Embryonic facial prominence (tissue), 1 donor: Measurements from ENCODE around the gene SKI.
"Not testable (repeated sequence)": the region's sequence is repeated elsewhere in the genome, so short reads cannot be mapped to it uniquely, and the experiment has no call there.

Experiments
- DNase-seq: peaks from one replicate; pipeline ENCODE4 v3.0.0-alpha.2; 2016; ENCODE audit errors: extremely low spot score

Gene SKI

DNA sequence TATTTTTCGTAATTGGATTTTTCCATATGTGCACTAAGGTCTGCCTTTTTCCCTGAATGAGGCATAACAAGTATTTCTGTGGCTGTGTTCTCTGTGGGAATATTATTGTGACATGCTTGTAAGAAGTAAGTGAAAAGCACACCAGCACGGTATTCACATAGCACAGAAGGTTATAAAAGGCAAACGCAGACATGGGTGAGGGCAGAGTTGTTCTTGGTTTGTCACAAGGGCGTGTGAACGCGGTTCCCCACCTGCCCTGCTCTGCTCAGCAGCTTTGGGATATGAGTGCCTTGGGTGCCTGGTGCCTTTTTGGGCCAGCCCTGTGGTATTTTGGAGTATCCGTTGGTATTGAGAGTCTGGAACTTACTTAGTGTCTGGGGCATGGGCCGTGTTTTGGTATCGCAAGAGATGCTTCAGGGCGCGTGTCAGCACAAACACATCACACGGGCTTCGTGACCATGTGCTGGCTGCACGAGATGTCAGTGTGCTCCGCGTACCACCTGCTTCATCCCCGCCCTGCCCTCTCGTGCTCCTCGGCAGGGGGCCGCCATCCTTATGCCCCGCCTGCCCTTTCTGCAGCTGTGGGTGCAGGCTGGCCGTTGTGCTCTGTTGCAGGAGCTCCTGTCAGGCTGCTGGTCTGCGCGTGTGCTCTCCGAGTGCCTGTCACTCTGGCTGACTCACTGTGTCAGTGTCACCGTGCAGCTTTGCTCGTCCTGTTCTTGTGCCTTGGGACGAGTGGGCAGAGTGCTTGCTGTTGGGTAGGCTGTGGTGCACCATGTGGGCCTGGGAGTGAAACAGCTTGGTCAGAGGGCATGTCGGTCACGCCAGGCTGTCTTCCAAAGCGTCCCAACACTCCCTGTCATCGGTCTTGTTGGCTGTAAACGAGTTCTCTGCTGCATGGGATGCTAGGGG, 15.0 kb downstream of the SKI start:
- no peak for DNase-seq

DNA sequence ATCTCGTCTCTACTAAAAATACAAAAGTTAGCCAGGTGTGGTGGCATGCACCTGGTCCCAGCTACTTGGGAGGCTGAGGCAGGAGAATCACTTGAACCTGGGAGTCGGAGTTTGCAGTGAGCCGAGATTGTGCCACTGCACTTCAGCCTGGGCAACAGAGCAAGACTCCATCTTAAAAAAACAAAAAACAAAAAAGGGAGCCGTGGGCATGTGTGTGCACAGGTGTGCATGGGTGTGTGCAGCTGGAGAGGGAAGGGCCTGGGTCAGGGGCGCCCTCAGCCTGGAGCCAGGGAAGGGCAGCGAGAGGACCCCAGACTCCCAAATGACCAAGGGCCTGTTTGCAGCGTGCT, 18.9 kb downstream of the SKI start:
- DNase-seq, result not testable (repeated sequence)

DNA sequence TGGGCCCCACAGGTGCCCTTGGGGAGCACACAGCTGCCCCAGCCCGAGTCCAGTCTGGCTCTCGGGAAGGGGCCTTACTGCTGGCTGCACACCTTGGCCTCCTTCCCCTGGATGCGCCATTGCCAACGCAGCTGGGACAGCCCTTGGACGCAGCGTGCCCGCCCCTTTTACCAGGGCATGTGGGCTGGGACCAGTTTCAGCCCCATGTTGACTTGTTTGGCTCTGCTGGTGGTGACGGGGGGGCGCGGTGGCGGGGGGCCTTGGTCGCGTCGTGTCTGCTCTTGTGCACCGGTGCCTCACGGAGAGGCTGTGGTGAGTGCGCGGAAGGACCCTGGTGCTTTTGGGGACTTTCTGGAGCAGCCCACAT, 19.6 kb downstream of the SKI start:
- DNase-seq, result no peak

DNA sequence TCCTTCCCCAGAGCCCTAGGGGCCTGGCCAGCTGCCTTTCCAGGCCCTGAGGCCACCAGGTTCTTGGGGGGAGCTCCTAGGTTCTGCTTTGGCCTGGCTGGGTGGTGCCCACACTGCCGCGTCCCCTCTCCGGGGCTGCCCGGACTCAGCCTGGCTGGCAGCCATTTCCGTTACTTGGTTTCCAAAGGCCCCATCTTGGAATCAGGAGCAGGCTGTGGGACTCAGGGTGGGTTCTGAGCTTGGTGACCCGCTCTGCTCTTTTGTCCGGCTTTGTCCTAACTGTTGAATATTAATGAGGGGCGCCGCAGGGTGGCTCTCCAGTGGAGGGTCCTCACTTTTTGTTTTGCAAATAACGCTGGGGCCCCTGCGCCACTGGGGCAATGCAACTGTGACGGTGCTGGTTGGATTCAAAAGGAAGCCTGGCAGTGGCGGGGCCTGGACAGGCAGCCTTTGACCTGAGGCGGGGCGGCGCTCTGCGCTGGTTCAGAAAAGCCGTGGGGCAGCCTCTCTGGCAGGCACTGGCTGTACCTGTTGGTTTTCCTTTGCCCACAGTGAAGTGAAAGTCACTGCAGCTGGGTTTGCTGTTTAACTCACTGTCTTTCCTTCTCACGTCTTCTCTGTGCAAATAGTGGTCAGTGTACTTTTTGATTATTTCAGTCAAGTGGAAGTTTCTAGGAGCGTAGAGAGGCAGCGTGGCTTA, 20.2 kb downstream of the SKI start:
- DNase-seq, result no peak

DNA sequence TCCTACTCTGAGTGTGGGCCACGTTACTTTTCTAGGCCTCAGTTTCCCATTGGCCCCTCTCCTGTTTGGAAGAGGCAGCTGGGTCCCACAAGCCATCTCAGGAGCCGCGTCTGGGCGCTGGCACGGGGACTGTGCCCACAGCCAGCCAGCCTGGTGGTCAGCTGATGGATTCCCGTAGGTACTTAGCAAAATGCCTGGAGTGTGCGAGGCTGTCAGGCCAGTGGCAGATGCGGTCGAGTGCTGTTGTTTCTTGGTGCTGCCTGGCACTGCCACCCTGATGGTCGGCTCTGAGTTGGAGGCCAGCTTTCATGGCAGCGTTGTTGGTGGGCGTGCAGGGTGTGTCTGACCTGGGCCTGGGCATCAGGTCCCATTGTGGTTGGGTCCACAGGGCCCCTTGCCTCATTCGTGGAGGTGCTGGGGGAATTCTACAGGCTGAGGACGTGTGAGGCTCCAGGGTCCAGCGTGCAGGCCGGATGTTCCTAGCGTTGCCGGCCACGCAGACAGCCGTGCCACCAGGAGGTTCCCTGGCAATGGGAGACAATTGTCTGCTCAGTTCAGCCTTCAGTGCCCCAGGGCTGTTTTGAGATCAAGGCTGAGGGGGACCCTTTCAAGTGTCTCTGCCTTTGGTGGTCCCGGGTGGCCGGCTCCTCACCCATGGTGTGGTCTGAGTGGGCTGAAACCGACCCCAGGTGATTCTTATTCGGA, 20.9 kb downstream of the SKI start:
- no peak for DNase-seq

DNA sequence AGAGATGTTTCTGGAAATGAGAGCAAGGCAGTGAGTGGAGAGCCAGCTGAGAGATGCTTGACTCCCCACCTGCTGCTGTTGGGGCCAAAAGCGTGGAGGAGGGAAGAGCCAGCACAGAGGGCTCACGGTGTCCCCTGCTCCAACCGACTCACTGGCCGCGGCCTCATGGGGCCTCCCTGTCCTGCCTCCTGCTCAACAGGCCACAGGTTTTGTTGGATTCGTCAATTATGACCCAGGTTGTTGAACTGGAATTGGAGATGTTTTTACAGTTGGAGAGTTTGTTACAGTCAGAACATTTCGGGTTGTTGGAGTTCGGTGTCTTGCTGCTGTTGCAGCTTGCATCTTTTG, 21.4 kb downstream of the SKI start:
- DNase-seq, result no peak

DNA sequence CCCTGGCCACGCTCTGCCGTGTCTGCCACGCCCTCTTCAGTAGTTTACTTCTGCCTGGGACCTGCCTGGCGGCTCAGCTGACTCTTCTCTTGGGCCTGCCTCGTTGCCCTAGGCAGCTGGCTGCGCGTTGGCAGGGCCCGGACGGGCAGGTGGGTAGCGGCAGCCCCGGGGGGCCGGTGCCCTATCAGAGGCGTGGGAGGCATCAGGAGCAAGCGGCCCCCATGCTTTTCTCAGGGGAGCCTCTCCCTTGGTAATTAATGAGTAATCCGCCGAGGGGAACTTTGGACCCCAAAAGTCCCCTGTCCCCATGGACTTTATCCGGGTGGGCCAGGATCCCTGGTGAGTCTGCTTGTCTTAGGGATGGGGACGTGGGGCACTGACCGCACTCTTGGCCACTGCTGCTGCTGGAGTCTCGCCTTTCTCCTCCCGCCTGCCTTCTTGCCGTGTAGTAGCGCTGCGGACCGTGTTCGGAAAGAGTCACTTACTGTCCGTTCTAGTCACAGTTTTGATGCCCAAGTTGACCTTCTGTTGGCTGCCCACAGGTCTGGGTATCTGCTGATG, 22.7 kb downstream of the SKI start:
- no peak for DNase-seq

DNA sequence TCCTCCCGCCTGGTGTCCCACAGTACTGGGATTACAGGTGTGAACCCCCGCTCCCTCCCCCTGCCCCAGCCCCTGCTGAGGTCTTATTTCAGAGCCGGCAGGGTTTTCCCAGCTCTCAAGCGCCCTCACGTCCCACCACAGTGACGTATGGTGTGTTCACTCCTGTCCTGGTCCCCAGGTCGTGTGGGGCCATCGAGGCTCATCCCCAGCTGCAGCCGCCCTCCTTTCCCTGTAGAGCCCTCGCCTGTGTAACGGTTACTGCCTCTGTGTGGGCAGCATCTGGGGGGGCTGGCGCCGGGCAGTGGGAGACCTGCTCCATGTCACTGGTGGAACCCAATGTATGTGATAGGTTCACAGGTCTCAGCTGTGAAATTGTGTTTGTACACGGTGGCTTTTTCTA, 23.2 kb downstream of the SKI start:
- DNase-seq, result no peak

DNA sequence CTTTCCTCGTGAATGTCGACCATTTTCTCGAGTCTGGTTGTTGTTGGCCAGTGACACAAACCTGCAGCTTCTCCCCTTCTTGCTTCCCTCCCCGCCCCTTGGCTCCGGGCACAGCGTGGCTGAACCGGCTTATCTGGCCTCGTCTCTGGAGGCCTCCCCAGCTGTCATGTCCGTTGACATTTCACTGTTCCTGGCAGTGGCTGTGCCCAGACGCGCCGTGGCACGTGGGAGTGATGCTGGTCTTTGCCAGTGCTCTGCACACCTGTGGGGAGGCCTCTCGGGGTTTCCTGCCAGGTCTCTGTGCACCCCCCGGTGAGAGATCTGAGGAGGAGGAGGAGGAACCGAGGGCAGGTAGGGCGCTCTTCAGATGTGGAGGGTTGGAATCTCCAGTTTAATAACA, 23.7 kb downstream of the SKI start:
- no peak for DNase-seq

DNA sequence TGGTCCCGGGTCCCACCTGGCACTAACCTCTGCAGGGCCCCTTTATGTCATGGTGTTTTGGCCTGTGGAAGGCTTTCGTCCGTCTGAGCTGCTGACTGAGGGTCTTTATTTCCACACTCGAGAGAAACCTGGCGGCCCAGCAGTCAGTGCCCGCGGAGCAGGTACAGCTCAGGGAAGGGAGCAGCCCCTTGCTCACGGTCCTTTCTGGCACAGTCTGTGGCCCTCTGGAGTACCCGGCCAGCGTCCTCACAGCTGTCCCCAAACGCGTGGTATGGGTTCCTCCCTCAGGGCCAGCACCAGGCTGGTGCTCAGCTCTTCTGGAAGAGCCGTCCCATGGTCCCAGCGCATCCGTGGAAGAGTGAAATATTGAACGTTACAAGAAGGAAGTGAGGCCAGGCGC, 24.3 kb downstream of the SKI start:
- DNase-seq, result no peak

DNA sequence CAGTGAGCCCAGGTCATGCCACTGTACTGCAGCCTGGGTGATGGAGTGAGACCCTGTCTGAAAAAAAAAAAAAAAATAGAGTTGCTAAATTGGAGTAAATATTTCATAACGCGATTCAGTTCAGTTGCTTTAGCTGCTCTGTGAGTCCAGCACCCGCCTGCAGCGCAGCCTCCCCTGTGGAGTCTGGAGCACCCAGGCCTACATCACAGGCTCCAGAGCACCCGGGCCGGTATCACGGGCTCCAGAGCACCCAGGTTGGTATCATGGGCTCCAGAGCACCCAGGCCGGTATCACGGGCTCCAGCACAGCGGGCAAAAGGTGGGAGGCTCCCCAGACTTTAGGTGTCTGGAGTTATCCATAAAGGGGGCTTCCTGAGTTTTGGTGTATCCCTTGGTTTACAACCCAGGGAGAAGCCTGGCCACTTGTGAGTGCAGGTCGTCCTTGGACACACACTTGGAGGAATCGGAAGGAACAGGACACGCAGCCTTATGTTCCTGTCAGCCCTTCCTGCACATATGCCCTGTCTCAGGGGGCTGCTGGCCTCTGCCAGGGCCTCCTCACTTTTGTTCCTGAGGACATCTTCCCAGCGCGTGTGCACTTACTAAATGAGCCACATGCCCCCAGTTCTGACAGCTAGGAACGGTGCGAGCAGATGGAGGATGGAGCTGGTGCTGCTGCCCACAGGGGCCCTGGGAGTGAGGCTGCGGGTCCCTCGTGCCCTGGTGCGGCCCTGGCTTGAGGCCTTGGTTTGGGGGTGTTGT, 25.1 kb downstream of the SKI start:
- DNase-seq, result no peak

DNA sequence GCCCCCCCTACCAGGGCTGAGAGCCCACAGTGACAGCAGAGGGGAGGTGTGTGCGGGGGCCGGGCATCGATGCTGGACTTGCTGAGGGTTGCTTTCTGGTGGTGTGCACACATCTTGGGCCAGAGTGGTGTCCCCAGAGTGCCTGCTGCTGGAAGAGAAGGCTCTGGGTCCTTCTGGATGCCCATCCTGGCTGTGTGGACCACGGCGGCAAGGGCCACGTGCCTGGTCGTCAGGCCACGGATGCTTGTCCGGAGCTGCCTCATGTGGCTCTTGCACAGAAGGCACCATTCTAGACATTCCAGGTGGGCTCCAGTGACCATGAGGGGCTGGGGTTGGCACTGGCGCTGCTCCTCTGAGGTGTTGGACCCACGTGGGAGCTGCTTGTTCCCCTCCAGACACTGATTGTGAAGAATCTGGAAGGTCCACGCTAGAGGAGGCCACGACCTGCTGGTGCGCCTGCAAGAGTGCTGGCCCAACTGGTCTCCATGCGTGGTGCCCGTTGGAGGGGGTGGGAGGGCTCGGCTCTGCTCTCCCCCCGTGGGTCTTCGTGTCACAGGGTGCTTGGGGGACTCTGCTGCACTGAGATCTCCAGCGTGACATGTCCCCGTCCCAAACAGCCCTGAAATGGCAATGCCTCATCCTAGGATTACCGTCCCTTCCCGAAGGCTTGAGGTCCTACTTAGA, 25.8 kb downstream of the SKI start:
- no peak for DNase-seq

DNA sequence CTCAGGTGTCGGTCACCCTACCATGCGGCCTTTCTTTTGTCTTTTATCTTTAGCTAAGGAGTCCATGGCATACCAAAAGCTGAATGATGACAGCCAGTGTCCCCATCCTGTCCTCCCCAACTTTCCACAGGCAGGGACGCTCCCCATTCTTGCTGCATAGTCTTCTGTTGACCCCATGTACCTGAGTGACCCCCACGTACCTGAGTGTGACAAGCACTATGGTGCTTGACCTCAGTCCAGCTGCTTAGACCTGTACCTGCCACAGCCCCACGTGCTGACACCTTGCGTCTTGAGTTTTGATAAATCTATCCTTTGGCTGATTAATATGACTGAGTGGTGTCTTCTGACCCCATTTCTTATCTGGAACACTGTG, 26.9 kb downstream of the SKI start:
- no peak for DNase-seq

DNA sequence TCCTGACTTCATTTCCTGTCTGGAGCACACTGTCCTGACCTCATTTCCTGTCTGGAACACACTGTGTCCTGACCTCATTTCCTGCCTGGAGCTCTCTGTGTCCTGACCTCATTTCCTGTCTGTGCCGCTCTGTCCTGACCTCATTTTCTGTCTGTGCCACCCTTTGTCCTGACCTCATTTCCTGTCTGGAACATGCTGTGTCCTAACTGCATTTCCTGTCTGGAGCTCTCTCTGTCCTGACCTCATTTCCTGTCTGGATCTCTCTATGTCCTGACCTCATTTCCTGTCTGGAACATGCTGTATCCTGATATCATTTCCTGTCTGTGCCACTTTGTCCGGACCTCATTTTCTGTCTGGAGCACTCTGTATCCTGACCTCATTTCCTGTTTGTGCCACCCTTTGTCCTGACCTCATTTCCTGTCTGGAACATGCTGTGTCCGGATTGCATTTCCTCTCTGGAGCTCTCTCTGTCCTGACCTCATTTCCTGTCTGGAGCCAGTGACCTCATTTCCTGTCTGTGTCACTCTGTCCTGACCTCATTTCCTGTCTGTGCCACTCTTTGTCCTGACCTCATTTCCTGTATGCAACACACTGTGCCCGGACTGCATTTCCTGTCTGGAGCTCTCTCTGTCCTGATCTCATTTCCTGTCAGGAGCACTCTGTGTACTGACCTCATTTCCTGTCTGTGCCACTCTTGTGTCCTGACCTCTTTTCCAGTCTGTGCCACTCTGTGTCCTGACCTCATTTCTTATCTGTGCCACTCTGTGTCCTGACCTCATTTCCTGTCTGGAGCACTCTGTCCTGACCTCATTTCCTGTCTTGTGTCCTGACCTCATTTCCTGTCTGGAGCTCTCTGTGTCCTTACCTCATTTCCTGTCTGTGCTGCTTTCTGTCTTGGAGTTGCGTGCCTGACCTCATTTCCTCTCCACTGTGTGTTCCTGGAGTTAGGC, 27.6 kb downstream of the SKI start:
- peak; percentile 28 for DNase-seq

DNA sequence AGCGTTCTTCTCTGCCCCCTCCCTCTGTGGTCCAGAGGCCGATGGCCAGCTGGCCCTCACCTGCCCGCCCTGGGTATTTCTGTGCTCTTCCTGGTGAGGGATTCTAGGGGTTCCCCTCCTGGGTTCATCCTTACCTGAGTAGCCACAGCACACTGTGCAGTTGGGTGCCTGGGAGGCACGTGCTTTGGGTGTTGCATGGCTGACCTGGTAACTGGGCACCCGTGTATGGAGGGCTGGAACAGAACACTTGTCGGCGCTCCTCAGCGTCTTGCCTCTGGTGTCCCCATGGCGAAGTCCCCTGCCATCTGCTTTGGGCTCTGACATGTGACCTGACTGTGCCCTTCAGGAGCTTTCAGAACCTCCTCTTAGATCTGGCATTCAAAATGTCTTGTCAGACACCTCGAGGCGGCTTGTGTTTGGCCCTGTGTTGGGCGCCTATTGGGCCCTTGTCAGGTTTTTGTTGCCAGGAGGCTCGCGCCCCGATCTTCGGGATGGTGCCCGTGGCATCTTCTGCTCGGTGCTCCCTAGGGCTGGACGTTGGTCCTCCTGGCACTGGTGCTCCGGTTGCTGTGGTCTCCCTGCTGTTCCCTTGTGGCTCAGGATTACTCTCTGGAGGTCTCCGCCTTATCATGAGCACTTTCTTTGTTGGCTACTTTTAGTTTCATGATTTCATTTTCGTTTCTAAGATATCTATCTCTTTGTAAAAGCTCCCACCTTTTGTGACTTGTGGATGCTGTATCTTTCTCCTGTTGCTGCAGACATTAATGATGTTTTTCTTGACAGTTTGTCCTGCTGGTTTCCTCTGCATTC, 28.5 kb downstream of the SKI start:
- no peak for DNase-seq

DNA sequence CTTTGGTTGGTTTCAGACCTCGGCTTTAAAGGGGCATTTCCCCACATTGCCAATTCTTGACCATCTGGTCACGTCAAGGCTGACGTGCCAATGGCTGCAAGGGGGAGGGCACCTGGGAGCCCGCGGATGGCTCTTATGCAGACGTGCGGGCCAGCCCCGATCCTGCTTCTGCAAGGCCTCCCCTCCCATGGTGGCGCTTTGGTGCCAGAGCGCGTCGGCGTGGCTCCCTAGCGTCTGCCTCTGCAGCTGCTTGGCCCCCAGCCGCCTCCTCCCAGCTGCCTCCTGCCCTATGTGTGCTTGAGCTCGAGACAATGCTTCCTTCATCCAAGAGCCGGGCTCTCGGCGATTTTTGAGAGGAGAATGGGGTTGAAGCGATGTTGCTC, 29.1 kb downstream of the SKI start:
- no peak for DNase-seq

DNA sequence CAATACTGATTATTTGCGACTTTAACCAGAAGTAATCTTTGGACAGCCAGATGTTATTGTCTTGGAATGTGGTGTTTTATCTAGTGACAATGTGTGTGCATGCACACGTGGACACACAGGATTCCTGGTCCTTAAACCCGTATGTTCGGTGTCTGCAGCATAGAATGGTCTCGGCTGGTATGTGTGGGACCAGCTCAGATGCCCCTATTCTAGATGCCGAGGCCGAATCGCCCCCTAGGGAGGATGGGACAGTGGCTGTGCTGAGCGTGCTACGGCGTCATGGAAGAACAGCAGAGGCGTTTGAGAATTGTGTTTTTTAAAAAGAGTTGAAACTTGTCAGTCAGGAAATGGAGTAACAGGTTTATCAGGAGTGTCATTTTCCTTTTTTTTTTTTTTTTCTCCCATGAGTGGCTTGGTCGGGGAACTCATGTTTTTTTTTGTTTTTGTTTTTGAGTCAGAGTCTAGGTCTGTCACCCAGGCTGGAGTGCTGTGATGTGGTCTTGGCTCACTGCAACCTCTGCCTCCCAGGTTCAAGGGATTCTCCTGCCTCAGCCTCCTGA, 30.1 kb downstream of the SKI start:
- DNase-seq, result no peak

DNA sequence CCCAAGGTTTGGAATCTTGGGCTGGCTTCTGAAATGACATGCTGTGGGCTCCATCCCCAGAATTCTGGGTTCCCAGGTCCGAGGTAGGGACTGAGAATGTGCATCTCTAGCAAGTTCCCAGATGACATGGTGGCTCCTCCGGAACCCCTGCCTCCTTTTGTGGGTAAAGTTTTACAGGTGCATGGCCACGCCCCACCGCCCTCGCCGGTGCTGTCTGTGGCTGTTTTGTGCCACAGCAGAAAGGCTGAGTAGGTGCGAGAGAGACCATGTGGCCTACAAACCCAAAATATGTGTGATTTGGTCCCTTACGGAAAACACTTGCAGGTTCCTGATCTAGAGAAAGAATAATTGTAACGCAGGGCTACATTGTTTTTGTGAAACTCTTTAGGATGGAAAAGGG, 30.9 kb downstream of the SKI start:
- no peak for DNase-seq
